Fibroblast of lung (primary cell): ENCODE results near the gene PCSK6. TPM values are rescaled to one million over a fixed set of nuclear protein-coding genes. Genes with fewer than 3 reads are reported as not detected.

Experiments
- DNase-seq, 2 donors: peaks; one replicate each; pipeline versions ENCODE4 v3.0.0 to v3.0.0-alpha.2; 2010; ENCODE audit warnings: low read depth in 2 of 2
- H2AFZ ChIP-seq: 2 replicates; pipeline ENCODE4 v1.5.1; 2012; ENCODE audit warnings: low read length, control low read depth, inconsistent platforms
- H3K27ac ChIP-seq: 2 replicates; pipeline ENCODE4 v1.5.1; 2011; ENCODE audit warnings: low read length, control low read depth; ENCODE audit not compliant: insufficient read depth
- H3K27me3 ChIP-seq: 2 replicates; pipeline ENCODE4 v1.5.1; 2011; ENCODE audit warnings: mild to moderate bottlenecking, low read length; ENCODE audit not compliant: control insufficient read depth, insufficient read depth
- H3K36me3 ChIP-seq: 2 replicates; pipeline ENCODE4 v1.5.1; 2011; ENCODE audit warnings: low read length; ENCODE audit not compliant: control insufficient read depth, insufficient read depth
- H3K4me1 ChIP-seq: 2 replicates; pipeline ENCODE4 v1.5.1; 2011; ENCODE audit warnings: low read length; ENCODE audit not compliant: control insufficient read depth, insufficient read depth; ENCODE audit errors: extremely low read depth
- H3K4me2 ChIP-seq: 2 replicates; pipeline ENCODE4 v1.5.1; 2011; ENCODE audit warnings: low read length, control low read depth; ENCODE audit not compliant: insufficient read depth; ENCODE audit errors: extremely low read depth
- H3K4me3 ChIP-seq, 4 experiments: fragments of 200-600 bp in 1 of 4; sonication (generic) in 1 of 4; replicated peaks in 1 of 4; 2 replicates each; pipeline ENCODE4 v1.5.1; 2011 to 2016; ENCODE audit warnings: low read length in 4 of 4, low read depth in 3 of 4, mild to moderate bottlenecking in 3 of 4, control low read depth in 2 of 4, inconsistent platforms in 1 of 4, mixed read lengths in 1 of 4; ENCODE audit not compliant: insufficient read depth in 1 of 4; ENCODE audit errors: control extremely low read depth in 1 of 4
- H3K79me2 ChIP-seq: 2 replicates; pipeline ENCODE4 v1.5.1; 2012; ENCODE audit warnings: mild to moderate bottlenecking, low read length, inconsistent platforms; ENCODE audit not compliant: control insufficient read depth, insufficient read depth
- H3K9ac ChIP-seq: 2 replicates; pipeline ENCODE4 v1.5.1; 2011; ENCODE audit warnings: mild to moderate bottlenecking, low read length, control low read depth; ENCODE audit not compliant: insufficient read depth
- H3K9me3 ChIP-seq: 2 replicates; pipeline ENCODE4 v1.5.1; 2012; ENCODE audit warnings: low read depth, low read length; ENCODE audit not compliant: control insufficient read depth, insufficient read depth
- H4K20me1 ChIP-seq: 2 replicates; pipeline ENCODE4 v1.5.1; 2011; ENCODE audit warnings: low read length; ENCODE audit not compliant: control insufficient read depth, insufficient read depth; ENCODE audit errors: extremely low read depth
- CTCF ChIP-seq, 2 donors: IDR thresholded peaks in 1 of 2; conservative IDR thresholded peaks in 1 of 2; 1 replicate in 1 of 2; 2 replicates in 1 of 2; pipeline ENCODE4 v1.5.1; 2011 to 2012; ENCODE audit warnings: low read length in 2 of 2, control low read depth in 1 of 2, inconsistent platforms in 1 of 2, low read depth in 1 of 2, mild to moderate bottlenecking in 1 of 2
- EZH2 ChIP-seq: IDR thresholded peaks from 2 replicates; pipeline ENCODE4 v1.5.1; 2012; ENCODE audit warnings: low read length, control low read depth, mild to moderate bottlenecking; ENCODE audit errors: missing control alignments
- polyA plus RNA-seq, 2 donors: library from polyadenylated mRNA; depleted of rRNA in 1 of 2; stranded (reverse) in 1 of 2; unstranded in 1 of 2; fragments of >200 nt; gene quantifications; 2 replicates each; pipeline ENCODE4 v1.2.1, GENCODE V29; 2011 to 2012; ENCODE audit warnings: missing spikeins in 1 of 2
- total RNA-seq: library from RNA; depleted of rRNA; stranded (reverse); fragments of >200 nt; gene quantifications from 2 replicates; pipeline ENCODE4 v1.2.1, GENCODE V29; 2014

Gene PCSK6
- total and polyA plus RNA-seq, 2 donors (not counting 1 experiment from before 2014, with no cell fraction given), result 0.02 to 0.83 TPM

GRCh38 chr15:101480613-101481380 is 8.7 kb downstream of the PCSK6 start:
- peaks cover 2% of the 10 kb centered on the region for H3K27me3 ChIP-seq
- no peaks in the 10 kb centered on the region for H3K9me3 ChIP-seq
- no peaks in the 10 kb centered on the region for H3K79me2 ChIP-seq
- H3K27ac ChIP-seq, result no peak overlapping the region
- no peak for DNase-seq
- H3K36me3 ChIP-seq, result no peaks in the 10 kb centered on the region
- H3K4me1 ChIP-seq, result no peaks in the 10 kb centered on the region
- no peak overlapping the region for H3K4me3 ChIP-seq
- H4K20me1 ChIP-seq, result no peaks in the 10 kb centered on the region
- H3K4me2 ChIP-seq, result no peak overlapping the region
- no peak overlapping the region for H3K9ac ChIP-seq
- H2AFZ ChIP-seq, result no peak overlapping the region
- TF ChIP-seq CTCF (conservative IDR thresholded peaks at IDR 0.05 in 1 of 2, IDR thresholded peaks at IDR 0.05 in 1 of 2; ENCODE audit: low read depth in 1 of 2, low read length in 2 of 2) (no peak), EZH2 (no peak)

GRCh38 chr15:101479851-101480612 is 9.5 kb downstream of the PCSK6 start:
- H4K20me1 ChIP-seq, result no peaks in the 10 kb centered on the region
- H3K36me3 ChIP-seq, result no peaks in the 10 kb centered on the region
- no peaks in the 10 kb centered on the region for H3K9me3 ChIP-seq
- H3K4me2 ChIP-seq, result no peak overlapping the region
- H3K79me2 ChIP-seq, result no peaks in the 10 kb centered on the region
- no peak overlapping the region for H3K4me3 ChIP-seq
- DNase-seq, result no peak
- no peaks in the 10 kb centered on the region for H3K4me1 ChIP-seq
- TF ChIP-seq EZH2 (no peak), CTCF (conservative IDR thresholded peaks at IDR 0.05 in 1 of 2, IDR thresholded peaks at IDR 0.05 in 1 of 2; ENCODE audit: low read depth in 1 of 2, low read length in 2 of 2) (no peak)
- peaks cover 2% of the 10 kb centered on the region for H3K27me3 ChIP-seq
- no peak overlapping the region for H3K9ac ChIP-seq
- no peak overlapping the region for H3K27ac ChIP-seq
- no peak overlapping the region for H2AFZ ChIP-seq

- peaks cover 2% of the 10 kb centered on the region for H3K27me3 ChIP-seq
- H3K4me3 ChIP-seq, result no peak overlapping the region
- no peaks in the 10 kb centered on the region for H3K36me3 ChIP-seq
- no peak overlapping the region for H3K9ac ChIP-seq
- no peaks in the 10 kb centered on the region for H3K9me3 ChIP-seq
- H3K79me2 ChIP-seq, result no peaks in the 10 kb centered on the region
- TF ChIP-seq CTCF (conservative IDR thresholded peaks at IDR 0.05 in 1 of 2, IDR thresholded peaks at IDR 0.05 in 1 of 2; ENCODE audit: low read depth in 1 of 2, low read length in 2 of 2), result no peak
- TF ChIP-seq EZH2, result no peak
- no peak overlapping the region for H3K27ac ChIP-seq
- no peak for DNase-seq
- no peak overlapping the region for H2AFZ ChIP-seq
- no peak overlapping the region for H3K4me2 ChIP-seq
- H4K20me1 ChIP-seq, result no peaks in the 10 kb centered on the region
- H3K4me1 ChIP-seq, result no peaks in the 10 kb centered on the region
These were observed 10.1 kb downstream of the PCSK6 start for GRCh38 chr15:101479342-101479845.
